ENCODE data around the gene RAI1.

DNA sequence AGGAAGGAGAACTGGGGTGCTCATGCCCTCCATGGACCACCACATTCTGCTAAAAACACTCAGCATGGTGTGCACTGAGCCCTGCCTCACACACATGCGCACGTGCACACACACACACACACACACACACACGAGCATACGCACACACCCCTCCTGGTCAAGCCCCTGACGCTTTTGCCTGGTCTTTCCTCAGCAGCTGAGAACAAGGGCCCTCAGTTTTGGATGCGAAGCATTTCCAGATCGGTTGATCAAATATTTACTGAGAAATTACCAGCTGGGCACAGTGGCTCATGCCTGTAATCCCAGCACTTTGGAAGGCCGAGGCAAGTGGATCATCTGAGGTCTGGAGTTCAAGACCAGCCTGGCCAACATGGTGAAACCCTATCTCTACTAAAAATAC is 20.1 kb upstream of the RAI1 start:
- TF ChIP-seq POLR2A (IDR thresholded peaks at IDR 0.05): no peak
- TF ChIP-seq, protein P1, sequence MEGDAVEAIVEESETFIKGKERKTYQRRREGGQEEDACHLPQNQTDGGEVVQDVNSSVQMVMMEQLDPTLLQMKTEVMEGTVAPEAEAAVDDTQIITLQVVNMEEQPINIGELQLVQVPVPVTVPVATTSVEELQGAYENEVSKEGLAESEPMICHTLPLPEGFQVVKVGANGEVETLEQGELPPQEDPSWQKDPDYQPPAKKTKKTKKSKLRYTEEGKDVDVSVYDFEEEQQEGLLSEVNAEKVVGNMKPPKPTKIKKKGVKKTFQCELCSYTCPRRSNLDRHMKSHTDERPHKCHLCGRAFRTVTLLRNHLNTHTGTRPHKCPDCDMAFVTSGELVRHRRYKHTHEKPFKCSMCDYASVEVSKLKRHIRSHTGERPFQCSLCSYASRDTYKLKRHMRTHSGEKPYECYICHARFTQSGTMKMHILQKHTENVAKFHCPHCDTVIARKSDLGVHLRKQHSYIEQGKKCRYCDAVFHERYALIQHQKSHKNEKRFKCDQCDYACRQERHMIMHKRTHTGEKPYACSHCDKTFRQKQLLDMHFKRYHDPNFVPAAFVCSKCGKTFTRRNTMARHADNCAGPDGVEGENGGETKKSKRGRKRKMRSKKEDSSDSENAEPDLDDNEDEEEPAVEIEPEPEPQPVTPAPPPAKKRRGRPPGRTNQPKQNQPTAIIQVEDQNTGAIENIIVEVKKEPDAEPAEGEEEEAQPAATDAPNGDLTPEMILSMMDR (IDR thresholded peaks at IDR 0.05): no peak
- no peak for TF ChIP-seq POLR2AphosphoS5 (IDR thresholded peaks at IDR 0.05; ENCODE audit: insufficient read depth in 1 of 2, low read depth in 1 of 2)
